ENCODE data around the gene SLIT3.

Gene SLIT3

DNA sequence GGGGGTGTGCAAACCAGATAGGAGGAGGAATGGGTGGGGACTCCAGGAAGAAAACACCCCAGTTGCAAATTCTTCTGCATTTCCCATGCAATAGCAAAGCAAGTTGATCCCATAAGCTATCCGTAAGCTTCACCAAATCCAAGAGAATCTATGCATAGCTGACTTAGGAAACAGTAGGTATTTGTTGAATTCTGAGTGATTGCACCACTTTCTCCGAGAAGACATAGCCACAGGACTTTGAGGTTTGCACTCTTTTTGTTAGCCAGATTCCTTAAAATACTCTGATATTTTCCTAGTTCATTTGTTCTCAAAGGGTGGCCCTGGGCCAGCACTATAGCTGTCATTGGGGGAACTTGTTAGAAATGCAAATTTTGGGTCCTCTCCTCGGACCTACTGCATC lies 271.9 kb downstream of the SLIT3 start:
- no peaks in the 10 kb centered on the region for H3K27me3 ChIP-seq (ENCODE audit: insufficient read depth, low read depth)
- no peaks in the 10 kb centered on the region for H3K36me3 ChIP-seq (ENCODE audit: insufficient read depth)
- H3K79me2 ChIP-seq (ENCODE audit: insufficient read depth, low read depth): no peaks in the 10 kb centered on the region
- no peak overlapping the region for H3K4me3 ChIP-seq (IDR thresholded peaks at IDR 0.05; ENCODE audit: insufficient read depth, low read depth, low read length)
- H2AFZ ChIP-seq (ENCODE audit: low read depth): no peak overlapping the region
- H3K4me1 ChIP-seq (ENCODE audit: low read depth, poor library complexity, severe bottlenecking): no peaks in the 10 kb centered on the region
- H3K27ac ChIP-seq: no peak overlapping the region
- no peaks in the 10 kb centered on the region for H4K20me1 ChIP-seq (ENCODE audit: insufficient read depth)
- TF ChIP-seq, protein P1, sequence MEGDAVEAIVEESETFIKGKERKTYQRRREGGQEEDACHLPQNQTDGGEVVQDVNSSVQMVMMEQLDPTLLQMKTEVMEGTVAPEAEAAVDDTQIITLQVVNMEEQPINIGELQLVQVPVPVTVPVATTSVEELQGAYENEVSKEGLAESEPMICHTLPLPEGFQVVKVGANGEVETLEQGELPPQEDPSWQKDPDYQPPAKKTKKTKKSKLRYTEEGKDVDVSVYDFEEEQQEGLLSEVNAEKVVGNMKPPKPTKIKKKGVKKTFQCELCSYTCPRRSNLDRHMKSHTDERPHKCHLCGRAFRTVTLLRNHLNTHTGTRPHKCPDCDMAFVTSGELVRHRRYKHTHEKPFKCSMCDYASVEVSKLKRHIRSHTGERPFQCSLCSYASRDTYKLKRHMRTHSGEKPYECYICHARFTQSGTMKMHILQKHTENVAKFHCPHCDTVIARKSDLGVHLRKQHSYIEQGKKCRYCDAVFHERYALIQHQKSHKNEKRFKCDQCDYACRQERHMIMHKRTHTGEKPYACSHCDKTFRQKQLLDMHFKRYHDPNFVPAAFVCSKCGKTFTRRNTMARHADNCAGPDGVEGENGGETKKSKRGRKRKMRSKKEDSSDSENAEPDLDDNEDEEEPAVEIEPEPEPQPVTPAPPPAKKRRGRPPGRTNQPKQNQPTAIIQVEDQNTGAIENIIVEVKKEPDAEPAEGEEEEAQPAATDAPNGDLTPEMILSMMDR (conservative IDR thresholded peaks at IDR 0.05; ENCODE audit: low read depth, low read length): no peak
- no peak overlapping the region for H3K9ac ChIP-seq
- no peak overlapping the region for H3K4me2 ChIP-seq

DNA sequence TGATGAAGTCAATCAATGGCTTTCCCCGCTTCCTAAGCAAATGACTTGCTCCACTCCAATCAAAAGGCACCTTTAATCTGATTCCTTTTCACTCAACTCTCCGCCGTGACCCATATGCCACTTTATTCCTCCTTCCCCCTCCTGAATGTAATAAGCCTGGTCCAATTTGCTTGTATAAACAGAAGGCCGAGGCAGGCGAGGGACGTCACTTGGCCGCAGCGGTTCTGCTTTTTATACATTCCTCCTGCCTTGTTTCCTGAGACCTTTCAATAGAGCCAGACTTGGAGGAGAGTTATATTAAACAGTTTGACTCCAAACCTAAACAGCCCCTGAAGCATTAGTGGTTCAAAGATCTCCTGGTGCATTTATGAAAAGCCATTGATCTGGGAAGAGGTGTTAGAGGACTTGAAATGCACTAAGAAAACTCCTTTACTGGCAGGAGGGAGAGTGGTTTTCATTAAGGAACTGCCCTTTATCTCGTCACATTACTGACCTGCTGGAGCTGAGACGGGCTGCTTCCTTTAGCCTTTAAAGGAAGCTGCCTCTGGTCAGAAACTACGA lies 273.4 kb downstream of the SLIT3 start:
- Histone ChIP-seq H4K20me1 (ENCODE audit: insufficient read depth) (no peaks in the 10 kb centered on the region), H3K9ac (no peak overlapping the region), H3K36me3 (ENCODE audit: insufficient read depth) (no peaks in the 10 kb centered on the region), H3K27me3 (ENCODE audit: insufficient read depth, low read depth) (no peaks in the 10 kb centered on the region), H3K4me2 (no peak overlapping the region), H3K4me3 (IDR thresholded peaks at IDR 0.05; ENCODE audit: insufficient read depth, low read depth, low read length) (no peak overlapping the region), H2AFZ (ENCODE audit: low read depth) (no peak overlapping the region), H3K4me1 (ENCODE audit: low read depth, poor library complexity, severe bottlenecking) (no peaks in the 10 kb centered on the region), H3K79me2 (ENCODE audit: insufficient read depth, low read depth) (no peaks in the 10 kb centered on the region), H3K27ac (no peak overlapping the region)
- TF ChIP-seq, protein P1 (conservative IDR thresholded peaks at IDR 0.05; ENCODE audit: low read depth, low read length): no peak

DNA sequence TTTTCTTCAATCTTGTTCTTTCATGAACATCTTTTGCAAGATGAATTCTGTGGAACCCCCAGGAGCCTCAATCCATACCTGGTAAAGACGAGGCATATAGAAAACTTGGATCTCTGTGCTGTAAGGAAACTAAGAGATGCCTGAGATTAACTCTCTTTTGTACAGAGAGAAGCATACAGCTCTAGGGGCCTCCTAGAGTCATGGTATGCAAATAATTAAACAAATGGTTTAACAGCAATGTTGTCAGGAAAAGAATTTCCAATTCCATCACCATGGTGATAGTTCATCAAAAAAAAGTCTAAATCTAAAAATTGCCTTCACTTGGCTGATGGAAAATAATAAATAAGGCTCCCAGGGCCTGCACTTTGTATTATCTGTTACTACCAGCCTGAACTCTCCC lies 275.4 kb downstream of the SLIT3 start:
- no peaks in the 10 kb centered on the region for H3K79me2 ChIP-seq (ENCODE audit: insufficient read depth, low read depth)
- H3K9ac ChIP-seq: no peak overlapping the region
- TF ChIP-seq, protein P1 (conservative IDR thresholded peaks at IDR 0.05; ENCODE audit: low read depth, low read length): no peak
- H3K27me3 ChIP-seq (ENCODE audit: insufficient read depth, low read depth): no peaks in the 10 kb centered on the region
- H3K4me1 ChIP-seq (ENCODE audit: low read depth, poor library complexity, severe bottlenecking): no peaks in the 10 kb centered on the region
- H3K4me2 ChIP-seq: no peak overlapping the region
- H3K4me3 ChIP-seq (IDR thresholded peaks at IDR 0.05; ENCODE audit: insufficient read depth, low read depth, low read length): no peak overlapping the region
- H2AFZ ChIP-seq (ENCODE audit: low read depth): no peak overlapping the region
- no peak overlapping the region for H3K27ac ChIP-seq
- no peaks in the 10 kb centered on the region for H4K20me1 ChIP-seq (ENCODE audit: insufficient read depth)
- H3K36me3 ChIP-seq (ENCODE audit: insufficient read depth): no peaks in the 10 kb centered on the region

DNA sequence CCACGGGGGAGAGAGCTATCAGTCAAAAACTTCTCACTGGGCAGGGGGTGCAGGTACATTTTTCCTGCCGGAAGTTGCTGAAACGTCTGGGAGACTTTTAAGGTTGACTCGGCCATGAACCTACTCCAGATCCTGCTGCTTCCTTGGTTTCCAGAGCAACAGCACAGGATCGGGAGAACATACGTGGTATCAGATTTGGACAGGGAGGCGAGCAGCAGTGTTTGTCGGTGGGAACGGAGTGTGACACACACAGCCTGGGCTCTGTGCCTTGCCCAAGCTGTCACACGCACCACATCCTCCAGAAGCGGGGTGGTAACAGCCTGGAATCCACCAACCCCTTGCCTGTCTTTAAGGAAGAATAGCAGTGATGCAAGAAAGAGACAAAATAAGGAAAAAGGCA lies 276.5 kb downstream of the SLIT3 start:
- Histone ChIP-seq H3K4me1 (ENCODE audit: low read depth, poor library complexity, severe bottlenecking) (no peaks in the 10 kb centered on the region), H4K20me1 (ENCODE audit: insufficient read depth) (no peaks in the 10 kb centered on the region), H3K4me2 (no peak overlapping the region), H3K27me3 (ENCODE audit: insufficient read depth, low read depth) (no peaks in the 10 kb centered on the region), H3K9ac (no peak overlapping the region), H3K79me2 (ENCODE audit: insufficient read depth, low read depth) (no peaks in the 10 kb centered on the region), H3K4me3 (IDR thresholded peaks at IDR 0.05; ENCODE audit: insufficient read depth, low read depth, low read length) (no peak overlapping the region), H3K27ac (no peak overlapping the region), H2AFZ (ENCODE audit: low read depth) (no peak overlapping the region), H3K36me3 (ENCODE audit: insufficient read depth) (no peaks in the 10 kb centered on the region)
- TF ChIP-seq, protein P1 (conservative IDR thresholded peaks at IDR 0.05; ENCODE audit: low read depth, low read length): no peak
